A673 (cell line): ENCODE measurements around the gene LYPD4. TPM values are rescaled to one million over a fixed set of nuclear protein-coding genes. Genes with fewer than 3 reads are reported as not detected.

Experiments
- BruUV-seq: library from RNA; stranded (reverse); fragments of 400-500 nt; replicated peaks from 2 replicates; lab custom pipeline; 2021; lab: Mats Ljungman, UMichigan
- CTCF ChIA-PET: fragments of 300-600 bp; sonication (Branson Sonifier 250); formaldehyde crosslinking; loops from one replicate; lab custom pipeline; 2022; ENCODE audit warnings: antibody characterized with exemption; lab: Charles Lee
- POLR2A ChIA-PET: fragments of 300-600 bp; sonication (Branson Sonifier 250); formaldehyde crosslinking; loops from one replicate; lab custom pipeline; 2022; ENCODE audit warnings: antibody characterized with exemption; ENCODE audit not compliant: low non-redundant PET; lab: Charles Lee
- DNase-seq: peaks from one replicate; pipeline ENCODE4 v3.0.0-alpha.2; 2015; ENCODE audit warnings: low spot score
- H3K27ac ChIP-seq: fragments of 200-600 bp; sonication (generic); 2 replicates; pipeline ENCODE4 v1.5.1; 2016; ENCODE audit warnings: mixed run types, low read depth, mild to moderate bottlenecking, mixed read lengths, antibody characterized with exemption, low read length; ENCODE audit not compliant: poor library complexity, severe bottlenecking
- H3K27me3 ChIP-seq: fragments of 200-600 bp; sonication (generic); replicated peaks from 2 replicates; pipeline ENCODE4 v1.6.1; 2017; ENCODE audit warnings: mixed run types, low read depth, mild to moderate bottlenecking, mixed read lengths, antibody characterized with exemption, low read length; ENCODE audit not compliant: insufficient read depth, poor library complexity
- H3K36me3 ChIP-seq: fragments of 200-600 bp; sonication (generic); 2 replicates; pipeline ENCODE4 v1.6.1; 2016; ENCODE audit warnings: mixed run types, mild to moderate bottlenecking, mixed read lengths, antibody characterized with exemption, low read length; ENCODE audit not compliant: insufficient read depth, poor library complexity, severe bottlenecking
- H3K4me1 ChIP-seq: fragments of 200-600 bp; sonication (generic); 2 replicates; pipeline ENCODE4 v1.6.1; 2017; ENCODE audit warnings: mixed run types, mild to moderate bottlenecking, mixed read lengths, antibody characterized with exemption, low read length; ENCODE audit not compliant: insufficient read depth, poor library complexity, severe bottlenecking
- H3K4me3 ChIP-seq: fragments of 200-600 bp; sonication (generic); 2 replicates; pipeline ENCODE4 v1.5.1; 2016; ENCODE audit warnings: low read depth, mixed run types, mild to moderate bottlenecking, mixed read lengths, low read length; ENCODE audit not compliant: poor library complexity, severe bottlenecking
- H3K9me3 ChIP-seq: fragments of 200-600 bp; sonication (generic); 2 replicates; pipeline ENCODE4 v1.6.1; 2016; ENCODE audit warnings: mixed run types, low read depth, mild to moderate bottlenecking, mixed read lengths, antibody characterized with exemption, low read length; ENCODE audit not compliant: poor library complexity, severe bottlenecking
- EZH2 ChIP-seq: fragments of 200-600 bp; sonication (generic); IDR thresholded peaks from 2 replicates; pipeline ENCODE4 v1.6.1; 2017; ENCODE audit warnings: borderline replicate concordance, low read depth, mild to moderate bottlenecking, mixed read lengths, antibody characterized with exemption, low read length; ENCODE audit not compliant: poor library complexity, severe bottlenecking
- intact Hi-C: fragments of 100-400 bp; cut with micrococcal nuclease; formaldehyde crosslinking; loops from one replicate; pipeline ENCODE4 v1.10.0; 2022; ENCODE audit not compliant: unreplicated experiment
- total RNA-seq: library from RNA; stranded (reverse); gene quantifications from 2 replicates; pipeline ENCODE4 v1.2.3, GENCODE V29; 2021
- TF ChIP-seq, protein P1 (sequence below): fragments of 300-800, 200-600 bp; sonication (generic); conservative IDR thresholded peaks from 2 replicates; pipeline ENCODE4 v1.5.1; 2017; ENCODE audit warnings: low read depth, mild to moderate bottlenecking, antibody characterized with exemption, low read length, moderate library complexity, mixed read lengths

The LYPD4 gene
- total RNA-seq, 1 experiment from 2014 or later: not detected

GRCh38 chr19:41813911-41814310 lies 30.6 kb downstream of the LYPD4 start:
- ChIA-PET POLR2A (no interaction called here), CTCF (no interaction called here)
- no TSS peak for BruUV-seq
- TF ChIP-seq EZH2: no peak
- TF ChIP-seq, protein P1, sequence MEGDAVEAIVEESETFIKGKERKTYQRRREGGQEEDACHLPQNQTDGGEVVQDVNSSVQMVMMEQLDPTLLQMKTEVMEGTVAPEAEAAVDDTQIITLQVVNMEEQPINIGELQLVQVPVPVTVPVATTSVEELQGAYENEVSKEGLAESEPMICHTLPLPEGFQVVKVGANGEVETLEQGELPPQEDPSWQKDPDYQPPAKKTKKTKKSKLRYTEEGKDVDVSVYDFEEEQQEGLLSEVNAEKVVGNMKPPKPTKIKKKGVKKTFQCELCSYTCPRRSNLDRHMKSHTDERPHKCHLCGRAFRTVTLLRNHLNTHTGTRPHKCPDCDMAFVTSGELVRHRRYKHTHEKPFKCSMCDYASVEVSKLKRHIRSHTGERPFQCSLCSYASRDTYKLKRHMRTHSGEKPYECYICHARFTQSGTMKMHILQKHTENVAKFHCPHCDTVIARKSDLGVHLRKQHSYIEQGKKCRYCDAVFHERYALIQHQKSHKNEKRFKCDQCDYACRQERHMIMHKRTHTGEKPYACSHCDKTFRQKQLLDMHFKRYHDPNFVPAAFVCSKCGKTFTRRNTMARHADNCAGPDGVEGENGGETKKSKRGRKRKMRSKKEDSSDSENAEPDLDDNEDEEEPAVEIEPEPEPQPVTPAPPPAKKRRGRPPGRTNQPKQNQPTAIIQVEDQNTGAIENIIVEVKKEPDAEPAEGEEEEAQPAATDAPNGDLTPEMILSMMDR: no peak
- no peaks in the 10 kb centered on the region for H3K9me3 ChIP-seq
- DNase-seq: no peak
- H3K27me3 ChIP-seq: no peaks in the 10 kb centered on the region
- H3K4me3 ChIP-seq: no peak overlapping the region
- intact Hi-C loops: no loop called here
- no peaks in the 10 kb centered on the region for H3K36me3 ChIP-seq
- H3K4me1 ChIP-seq: no peaks in the 10 kb centered on the region
- H3K27ac ChIP-seq: no peak overlapping the region

- BruUV-seq: no TSS peak
- no peaks in the 10 kb centered on the region for H3K36me3 ChIP-seq
- intact Hi-C loops: no loop called here
- no peak for DNase-seq
- CTCF ChIA-PET: interaction anchor here (0.9 kb wide), 1 partner anchor 19 kb away, joined by 3 read pairs; no protein-coding TSS in a partner anchor
- no peaks in the 10 kb centered on the region for H3K9me3 ChIP-seq
- H3K4me1 ChIP-seq: no peaks in the 10 kb centered on the region
- TF ChIP-seq, protein P1: no peak
- TF ChIP-seq EZH2: no peak
- H3K4me3 ChIP-seq: no peak overlapping the region
- H3K27ac ChIP-seq: no peak overlapping the region
- POLR2A ChIA-PET: no interaction called here
- no peaks in the 10 kb centered on the region for H3K27me3 ChIP-seq
Measured at GRCh38 chr19:41811981-41812380, 32.5 kb downstream of the LYPD4 start.

GRCh38 chr19:41811036-41811435 lies 33.4 kb downstream of the LYPD4 start:
- CTCF ChIA-PET: no interaction called here
- Histone ChIP-seq H3K9me3 (no peaks in the 10 kb centered on the region), H3K4me1 (no peaks in the 10 kb centered on the region), H3K36me3 (no peaks in the 10 kb centered on the region), H3K27me3 (no peaks in the 10 kb centered on the region), H3K4me3 (no peak overlapping the region), H3K27ac (no peak overlapping the region)
- TF ChIP-seq EZH2: no peak
- TF ChIP-seq, protein P1: no peak
- POLR2A ChIA-PET: no interaction called here
- no TSS peak for BruUV-seq
- intact Hi-C loops: no loop called here
- no peak for DNase-seq
